H1 (cell line): ENCODE measurements around the gene PPIL4.
"Not testable (repeated sequence)": the region's sequence is repeated elsewhere in the genome, so short reads cannot be mapped to it uniquely, and the experiment has no call there.

Experiments
- ASH2L ChIP-seq: fragments of 200-600, 300-600 bp; sonication (generic); IDR thresholded peaks from one replicate; pipeline ENCODE4 v1.7.1; 2017; ENCODE audit warnings: low read length
- EP300 ChIP-seq, 2 experiments: IDR thresholded peaks; 1 replicate in 1 of 2; 2 replicates in 1 of 2; pipeline ENCODE4 v1.6.1; 2011 to 2012; ENCODE audit warnings: low read depth in 2 of 2, low read length in 2 of 2, mild to moderate bottlenecking in 2 of 2, borderline replicate concordance in 1 of 2, inconsistent platforms in 1 of 2, moderate library complexity in 1 of 2
- POLR2A ChIP-seq, 2 experiments: IDR thresholded peaks; 1 replicate in 1 of 2; 2 replicates in 1 of 2; pipeline ENCODE4 v1.6.1; 2011; ENCODE audit warnings: low read depth in 2 of 2, low read length in 2 of 2, mild to moderate bottlenecking in 2 of 2; ENCODE audit errors: control extremely low read depth in 1 of 2
- POLR2AphosphoS5 ChIP-seq: IDR thresholded peaks from 2 replicates; pipeline ENCODE4 v1.6.1; 2011; ENCODE audit warnings: low read depth, low read length
- RXRA ChIP-seq: IDR thresholded peaks from 2 replicates; pipeline ENCODE4 v1.6.1; 2011; ENCODE audit warnings: low read depth, mild to moderate bottlenecking, low read length, moderate library complexity; ENCODE audit not compliant: insufficient read depth
- SP1 ChIP-seq: IDR thresholded peaks from 2 replicates; pipeline ENCODE4 v1.6.1; 2011; ENCODE audit warnings: low read depth, low read length
- TF ChIP-seq, protein P1 (sequence below): IDR thresholded peaks from 2 replicates; pipeline ENCODE4 v1.6.1; 2012; ENCODE audit warnings: inconsistent platforms

DNA sequence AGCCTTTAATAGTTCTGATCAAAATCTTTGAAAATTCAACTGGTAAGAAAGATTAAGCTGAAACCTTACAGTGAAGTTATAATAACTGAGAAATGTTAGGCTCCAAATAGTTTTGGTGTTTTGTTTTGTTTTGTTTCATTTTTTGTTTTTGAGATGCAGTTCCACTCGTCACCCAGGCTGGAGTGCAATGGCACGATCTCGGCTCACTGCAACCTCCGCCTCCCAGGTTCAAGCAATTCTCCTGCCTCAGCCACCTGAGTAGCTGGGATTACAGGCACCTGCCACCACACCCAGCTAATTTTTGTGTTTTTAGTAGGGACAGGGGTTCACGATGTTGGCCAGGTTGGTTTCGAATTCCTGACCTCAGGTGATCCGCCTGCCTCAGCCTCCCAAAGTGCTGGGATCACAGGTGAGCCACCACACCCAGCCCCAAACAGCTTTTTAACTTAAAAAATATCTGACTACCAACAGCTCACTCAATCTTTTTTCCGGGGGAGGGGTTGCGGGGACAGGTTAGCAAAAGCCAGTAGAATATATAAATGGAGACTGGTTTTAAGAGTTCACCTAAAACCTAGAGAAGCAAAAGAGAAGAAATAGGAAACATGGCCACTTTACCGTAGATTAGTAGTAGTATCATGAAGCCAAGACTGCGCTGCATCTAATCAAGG is 50.4 kb downstream of the PPIL4 start:
- TF ChIP-seq POLR2A (IDR thresholded peaks at IDR 0.05; ENCODE audit: control extremely low read depth in 1 of 2, low read depth in 2 of 2, low read length in 2 of 2); ASH2L; POLR2AphosphoS5; SP1; RXRA; EP300 (IDR thresholded peaks at IDR 0.05; ENCODE audit: borderline replicate concordance in 1 of 2, low read depth in 2 of 2, low read length in 2 of 2): not testable (repeated sequence)
- TF ChIP-seq, protein P1, sequence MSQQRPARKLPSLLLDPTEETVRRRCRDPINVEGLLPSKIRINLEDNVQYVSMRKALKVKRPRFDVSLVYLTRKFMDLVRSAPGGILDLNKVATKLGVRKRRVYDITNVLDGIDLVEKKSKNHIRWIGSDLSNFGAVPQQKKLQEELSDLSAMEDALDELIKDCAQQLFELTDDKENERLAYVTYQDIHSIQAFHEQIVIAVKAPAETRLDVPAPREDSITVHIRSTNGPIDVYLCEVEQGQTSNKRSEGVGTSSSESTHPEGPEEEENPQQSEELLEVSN: not testable (repeated sequence)
